Spinal cord (tissue), 10 donors: ENCODE data around the gene CTBP2. TPM values are rescaled to one million over a fixed set of nuclear protein-coding genes. Genes with fewer than 3 reads are reported as not detected.

Source experiments
- DNase-seq, 6 donors: peaks; one replicate each; pipeline versions ENCODE4 v3.0.0 to v3.0.0-alpha.2; 2013 to 2015; ENCODE audit warnings: low spot score in 6 of 6, low read depth in 4 of 6
- H3K27ac ChIP-seq: one replicate; pipeline ENCODE4 v1.5.1; 2013; ENCODE audit warnings: low read depth, low read length, control low read depth
- H3K27me3 ChIP-seq: one replicate; pipeline ENCODE4 v1.6.1; 2013; ENCODE audit warnings: low read length; ENCODE audit not compliant: control insufficient read depth, insufficient read depth
- H3K36me3 ChIP-seq: one replicate; pipeline ENCODE4 v1.6.1; 2013; ENCODE audit warnings: low read length; ENCODE audit not compliant: control insufficient read depth, insufficient read depth
- H3K4me1 ChIP-seq: one replicate; pipeline ENCODE4 v1.6.1; 2013; ENCODE audit warnings: low read length; ENCODE audit not compliant: control insufficient read depth, insufficient read depth
- H3K4me3 ChIP-seq: one replicate; pipeline ENCODE4 v1.5.1; 2013; ENCODE audit warnings: low read depth, low read length, control low read depth
- H3K9me3 ChIP-seq: one replicate; pipeline ENCODE4 v1.6.1; 2013; ENCODE audit warnings: low read length; ENCODE audit not compliant: control insufficient read depth, insufficient read depth
- WGBS: methylation state at CpG from one replicate; pipeline ENCODE4 v1.1.5; 2013; ENCODE audit warnings: missing lambda C conversion rate; ENCODE audit not compliant: insufficient coverage; 5-methylcytosine and 5-hydroxymethylcytosine counted together
- polyA plus RNA-seq, 2 donors: library from polyadenylated mRNA; unstranded; fragments of 120-200 nt; gene quantifications; one replicate each; pipeline ENCODE4 v1.2.1, GENCODE V29; 2013; ENCODE audit not compliant: insufficient read length in 2 of 2
- total RNA-seq, 2 donors: library from RNA; depleted of rRNA in 1 of 2; stranded (reverse); fragments of 120-200 nt in 1 of 2; fragments of >200 nt in 1 of 2; gene quantifications; one replicate each; pipeline versions ENCODE4 v1.2.3 to v1.2.4, GENCODE V29; 2013 to 2014
- donor health status: healthy.

Gene CTBP2
- total and polyA plus RNA-seq, 4 donors = 44.2 to 96.2 (median 83.9) TPM

DNA sequence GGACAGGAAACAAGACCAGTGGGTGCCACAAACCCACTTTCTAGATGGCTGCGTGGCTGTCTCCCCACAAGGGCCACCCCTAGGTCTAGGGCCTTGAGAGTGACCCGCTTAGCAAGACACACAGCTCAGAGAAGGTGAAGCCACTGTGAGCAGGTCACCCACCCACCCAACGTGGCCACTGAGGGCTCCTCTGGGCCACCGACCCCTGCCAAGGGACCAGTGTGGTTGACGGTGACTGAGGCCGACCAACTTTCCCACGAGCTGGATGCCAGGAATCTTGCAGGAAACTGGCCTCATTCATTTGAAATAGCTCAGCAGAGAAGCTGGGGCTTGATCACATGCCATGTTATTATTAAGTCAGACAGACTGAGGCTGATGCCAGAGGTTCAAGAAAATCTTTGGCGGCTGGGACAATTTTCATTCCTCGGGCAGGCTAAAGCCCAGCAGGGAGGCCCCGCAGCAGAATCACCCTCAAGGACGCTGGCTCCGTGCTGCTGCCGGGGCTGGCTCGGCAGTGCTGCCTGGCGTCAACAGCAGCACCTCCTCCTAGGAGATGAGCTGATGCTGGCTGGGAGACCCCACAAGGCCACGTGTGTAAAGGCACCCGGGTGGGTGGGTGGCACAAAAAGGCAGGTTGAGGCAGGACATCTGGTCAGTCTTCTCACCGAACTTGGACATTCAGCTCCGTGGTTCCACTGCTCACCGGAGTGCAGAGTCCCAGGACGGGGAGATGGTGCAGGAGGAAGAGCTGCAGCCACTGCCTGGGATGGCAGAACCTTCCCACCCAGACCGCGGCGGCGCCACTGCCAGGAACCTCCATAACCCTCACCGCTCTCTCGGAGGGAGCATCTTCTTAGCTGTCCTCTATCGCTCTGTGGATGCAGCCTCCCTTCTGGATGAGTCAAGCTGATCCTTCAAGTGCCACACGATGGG lies 160.7 kb downstream of the CTBP2 start:
- peaks cover 89% of the 10 kb centered on the region for H3K36me3 ChIP-seq
- no peak overlapping the region for H3K4me3 ChIP-seq
- H3K27ac ChIP-seq = peak overlapping the region; percentile 91
- H3K4me1 ChIP-seq = peaks cover 84% of the 10 kb centered on the region
- 53% methylated on average over 26 of the region's 29 CpGs for WGBS
- no peaks in the 10 kb centered on the region for H3K9me3 ChIP-seq
- DNase-seq = peak in 2 of 6 donors; percentile 47 to 78
- H3K27me3 ChIP-seq = no peaks in the 10 kb centered on the region

DNA sequence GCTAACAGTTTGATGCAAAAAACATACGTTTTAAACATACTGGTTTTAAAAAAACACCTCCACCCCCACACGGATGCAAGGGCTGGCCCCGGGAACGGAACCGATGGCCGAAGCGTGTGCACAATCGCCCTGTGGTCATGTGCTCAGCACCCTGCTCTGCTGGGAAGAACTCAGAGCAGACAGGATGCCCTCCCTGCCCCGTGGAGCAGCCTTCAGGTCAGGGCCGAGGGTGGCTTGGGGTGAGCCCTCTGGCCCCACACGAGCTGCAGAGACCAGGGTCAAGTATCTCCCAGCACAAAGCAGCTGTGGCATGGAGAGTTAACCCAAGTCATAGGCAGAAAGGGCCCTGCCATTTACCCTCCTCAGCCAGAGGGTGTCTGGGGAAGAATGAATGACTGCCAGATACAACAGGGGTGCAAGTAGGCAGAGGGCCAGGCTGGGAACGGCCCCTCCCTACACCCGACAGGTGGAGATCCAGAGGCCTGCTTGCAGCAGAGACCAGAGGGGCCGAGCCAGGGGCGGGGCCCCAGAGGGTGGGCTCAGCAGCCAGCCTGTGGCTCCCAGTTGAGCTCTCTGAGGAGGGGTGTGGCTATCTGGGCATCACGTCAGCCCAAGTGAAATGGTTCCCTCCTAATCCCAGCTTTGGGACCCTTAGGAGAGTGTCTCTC lies 161.6 kb downstream of the CTBP2 start:
- WGBS = 91% methylated on average over 11 of the region's 16 CpGs

DNA sequence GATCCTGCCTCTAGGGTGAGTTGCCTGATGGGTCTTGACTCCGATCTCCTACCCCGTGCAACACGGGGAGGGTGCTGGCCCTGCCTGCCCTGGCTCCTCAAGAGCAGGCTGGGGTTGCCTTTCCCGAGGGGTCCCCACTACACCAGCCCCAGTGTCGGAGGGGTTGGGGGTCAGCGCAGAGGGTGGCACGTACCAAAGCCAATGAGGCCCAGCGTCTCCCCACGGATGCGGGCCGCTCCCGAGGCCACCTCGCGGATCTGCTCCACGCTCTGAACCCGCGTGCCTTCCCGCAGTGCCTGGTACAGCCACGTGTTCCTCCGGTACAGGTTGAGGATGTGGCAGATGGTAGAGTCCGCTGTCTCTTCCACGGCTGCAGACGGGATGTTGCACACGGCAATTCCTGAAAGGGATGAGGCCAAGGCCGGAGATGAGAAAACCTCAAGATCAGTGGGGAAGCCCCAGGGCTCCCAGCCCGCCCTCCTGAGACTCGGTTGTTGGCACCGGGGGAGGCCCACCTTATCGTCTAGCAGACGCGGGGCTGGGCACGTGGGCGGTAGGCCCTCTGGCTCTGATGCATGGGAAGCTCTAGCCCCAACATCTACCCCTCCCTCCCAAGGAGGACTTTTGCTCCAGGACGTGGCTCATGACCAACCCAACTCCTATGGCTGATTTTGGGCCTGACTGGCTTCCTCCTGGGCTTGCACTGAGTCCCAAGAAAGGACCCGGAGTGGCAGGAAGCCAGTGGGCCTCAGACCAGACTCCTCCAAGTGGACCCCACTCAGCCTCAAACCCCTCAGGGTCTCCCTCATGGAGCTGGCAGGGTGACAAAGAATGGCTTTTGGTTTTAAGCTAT lies 162.4 kb downstream of the CTBP2 start:
- H3K4me1 ChIP-seq = peaks cover 81% of the 10 kb centered on the region
- H3K36me3 ChIP-seq = peaks cover 91% of the 10 kb centered on the region
- H3K9me3 ChIP-seq = no peaks in the 10 kb centered on the region
- no peak overlapping the region for H3K27ac ChIP-seq
- no peak overlapping the region for H3K4me3 ChIP-seq
- 92% methylated on average over 31 of the region's 35 CpGs for WGBS
- H3K27me3 ChIP-seq = no peaks in the 10 kb centered on the region
- no peak for DNase-seq

More for the DNA sequence above, 161.6 kb downstream of the CTBP2 start:
- Histone ChIP-seq H3K4me3 (no peak overlapping the region), H3K27ac (no peak overlapping the region), H3K9me3 (no peaks in the 10 kb centered on the region), H3K4me1 (peaks cover 83% of the 10 kb centered on the region), H3K27me3 (no peaks in the 10 kb centered on the region), H3K36me3 (peaks cover 91% of the 10 kb centered on the region)
- no peak for DNase-seq

DNA sequence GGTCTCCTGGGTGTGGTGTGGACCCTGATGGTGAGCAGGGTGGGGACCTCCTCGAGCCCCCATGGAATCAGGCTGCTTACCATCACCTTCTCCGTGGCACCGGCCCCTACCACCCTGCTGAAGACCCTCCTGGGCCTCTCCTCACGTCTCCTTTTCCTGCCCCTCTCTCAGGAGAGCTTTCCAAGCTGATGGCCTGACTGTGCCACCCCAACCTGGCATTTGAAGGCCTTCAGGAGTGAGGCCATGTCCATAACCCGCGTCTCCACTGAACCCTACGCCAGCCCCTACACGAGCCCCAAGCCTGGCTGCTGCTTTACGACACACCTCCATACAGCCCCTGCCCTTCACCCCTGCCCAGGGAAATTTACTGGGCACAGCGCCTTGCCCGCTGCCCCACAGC lies 163.1 kb downstream of the CTBP2 start:
- Histone ChIP-seq H3K36me3 (peaks cover 87% of the 10 kb centered on the region), H3K9me3 (no peaks in the 10 kb centered on the region), H3K27ac (no peak overlapping the region), H3K4me3 (no peak overlapping the region), H3K27me3 (no peaks in the 10 kb centered on the region), H3K4me1 (peaks cover 77% of the 10 kb centered on the region)
- DNase-seq = no peak
- 93% methylated on average over 11 of the region's 11 CpGs for WGBS

DNA sequence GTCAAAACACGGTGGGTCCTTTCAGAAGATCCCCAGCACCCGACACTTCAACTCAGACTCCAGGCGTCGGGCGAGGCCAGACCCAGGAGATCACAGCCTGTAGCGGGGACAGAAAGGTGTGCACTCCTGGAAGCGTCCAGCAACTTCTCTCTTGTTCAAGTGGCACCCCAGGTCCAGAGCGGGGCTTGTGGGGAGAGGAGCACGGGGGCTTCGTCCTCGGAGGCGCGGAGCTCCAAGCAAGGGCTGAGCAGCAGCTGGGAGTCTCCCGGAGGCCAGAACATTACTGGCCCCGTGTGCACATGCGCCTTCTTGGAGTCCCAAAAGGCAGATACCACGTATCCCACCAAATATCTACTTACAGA lies 163.5 kb downstream of the CTBP2 start:
- no peaks in the 10 kb centered on the region for H3K9me3 ChIP-seq
- H3K36me3 ChIP-seq = peaks cover 87% of the 10 kb centered on the region
- peaks cover 72% of the 10 kb centered on the region for H3K4me1 ChIP-seq
- H3K27ac ChIP-seq = no peak overlapping the region
- no peaks in the 10 kb centered on the region for H3K27me3 ChIP-seq
- 95% methylated on average over 16 of the region's 17 CpGs for WGBS
- no peak overlapping the region for H3K4me3 ChIP-seq
- DNase-seq = no peak

DNA sequence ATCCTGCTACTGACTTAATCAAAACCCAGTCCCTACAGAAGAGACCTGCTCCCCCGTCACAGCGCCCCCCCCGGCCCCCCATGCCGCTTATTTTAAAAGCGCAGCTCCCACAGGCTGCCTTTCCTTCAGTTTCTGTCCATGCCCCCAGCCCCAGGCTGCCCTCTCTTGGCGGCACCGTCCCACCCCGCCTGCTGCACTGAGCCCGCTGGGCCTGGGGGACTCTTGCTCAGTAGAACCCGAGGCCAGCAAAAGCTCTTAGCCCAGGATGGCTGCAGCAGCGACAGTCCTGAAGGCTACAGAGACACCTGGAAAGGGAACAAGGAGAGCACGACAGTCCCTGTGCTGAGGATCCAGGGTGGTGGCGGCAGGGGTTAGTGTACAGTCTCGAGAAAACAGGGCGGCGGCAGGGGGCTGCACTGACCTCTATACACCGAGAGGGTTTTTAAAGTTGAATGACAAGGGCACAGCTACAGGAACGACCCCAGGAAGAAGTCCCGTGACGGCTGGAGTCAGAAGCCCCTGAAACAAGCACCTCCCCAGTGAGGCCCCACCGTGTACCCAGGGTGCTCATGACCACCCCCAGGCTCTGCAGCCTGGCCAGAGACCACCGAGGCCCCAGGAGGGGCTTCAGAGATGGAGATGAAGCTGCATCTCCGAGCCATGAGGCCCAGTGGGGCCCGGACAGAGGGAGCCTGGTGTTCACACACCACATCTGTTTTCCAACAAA lies 164.1 kb downstream of the CTBP2 start:
- H3K36me3 ChIP-seq = peaks cover 88% of the 10 kb centered on the region
- H3K4me1 ChIP-seq = peaks cover 66% of the 10 kb centered on the region
- 90% methylated on average over 24 of the region's 24 CpGs for WGBS
- H3K27ac ChIP-seq = no peak overlapping the region
- H3K27me3 ChIP-seq = no peaks in the 10 kb centered on the region
- H3K9me3 ChIP-seq = no peaks in the 10 kb centered on the region
- no peak overlapping the region for H3K4me3 ChIP-seq
- no peak for DNase-seq

DNA sequence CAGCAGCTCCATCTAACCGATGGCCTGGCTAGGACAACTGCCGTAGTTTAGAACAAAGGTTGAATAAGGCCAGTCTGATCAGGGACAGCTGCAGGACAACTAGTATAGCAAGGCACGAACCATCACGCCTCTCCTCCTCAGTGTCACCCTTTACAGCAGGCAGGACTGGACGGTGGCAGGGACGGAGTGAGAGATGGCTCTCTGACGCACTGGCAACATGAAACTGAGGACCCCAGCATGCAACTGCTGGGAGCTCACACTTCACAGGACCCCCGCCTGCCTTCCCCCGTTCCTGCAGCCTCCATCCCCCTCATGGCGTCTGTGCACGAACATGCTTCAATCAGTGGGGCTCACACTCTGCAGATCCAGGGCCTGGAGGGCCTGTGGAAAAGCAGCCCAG lies 164.8 kb downstream of the CTBP2 start:
- H3K36me3 ChIP-seq = peaks cover 90% of the 10 kb centered on the region
- no peak overlapping the region for H3K27ac ChIP-seq
- no peak overlapping the region for H3K4me3 ChIP-seq
- no peak for DNase-seq
- 74% methylated on average over 11 of the region's 11 CpGs for WGBS
- no peaks in the 10 kb centered on the region for H3K27me3 ChIP-seq
- no peaks in the 10 kb centered on the region for H3K9me3 ChIP-seq
- peaks cover 60% of the 10 kb centered on the region for H3K4me1 ChIP-seq

DNA sequence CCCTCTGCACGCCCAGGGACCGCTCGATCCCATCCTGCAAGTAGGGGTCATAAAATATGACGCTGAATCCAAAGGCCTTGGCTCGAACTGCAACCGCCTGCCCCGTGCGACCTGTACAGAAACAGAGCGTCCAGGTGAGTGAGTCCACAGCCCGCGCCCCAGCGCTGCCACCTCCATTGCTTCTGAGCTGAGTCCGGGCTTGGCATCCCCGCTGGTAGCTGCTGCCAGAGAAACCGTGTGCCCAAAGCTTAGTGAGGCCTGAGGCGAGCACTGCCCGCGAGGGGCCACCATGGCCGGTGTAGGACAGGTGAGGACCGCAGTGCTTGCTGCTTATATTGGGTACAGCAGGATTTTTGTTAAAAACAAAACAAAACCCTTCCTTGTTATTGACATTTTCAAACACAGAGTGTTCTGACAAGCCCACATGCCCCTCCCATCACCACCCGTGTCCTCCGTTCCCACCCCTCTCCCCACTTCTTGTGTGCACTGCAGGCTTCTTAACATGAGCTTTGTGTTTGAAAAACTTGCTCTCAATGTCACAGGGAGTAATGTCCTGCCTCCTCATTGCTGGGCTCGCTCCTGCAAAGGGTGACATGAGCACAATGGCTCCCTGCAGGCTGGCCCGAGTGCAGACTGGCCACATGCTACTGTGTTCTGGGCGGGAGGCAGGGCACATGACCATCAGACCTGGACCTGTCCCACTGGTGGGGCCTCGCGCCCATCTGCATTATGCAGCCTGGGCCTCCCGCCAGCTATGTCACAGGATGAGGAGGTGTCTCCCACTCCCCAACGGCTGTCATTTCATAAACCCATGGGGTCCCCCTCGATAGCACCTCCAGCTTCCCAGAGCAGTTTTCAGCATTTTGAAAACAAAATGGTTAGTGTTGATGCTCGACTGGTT lies 165.5 kb downstream of the CTBP2 start:
- H3K36me3 ChIP-seq = peaks cover 87% of the 10 kb centered on the region
- DNase-seq = peak in 1 of 6 donors; percentile 50

More for the DNA sequence above, 165.5 kb downstream of the CTBP2 start:
- Histone ChIP-seq H3K4me1 (peaks cover 52% of the 10 kb centered on the region), H3K9me3 (no peaks in the 10 kb centered on the region), H3K27me3 (no peaks in the 10 kb centered on the region), H3K4me3 (no peak overlapping the region), H3K27ac (no peak overlapping the region)
- 67% methylated on average over 23 of the region's 31 CpGs for WGBS
